Measurements from ENCODE around the gene ZNF536. TPM values are rescaled to one million over a fixed set of nuclear protein-coding genes. Genes with fewer than 3 reads are reported as not detected.

The ZNF536 gene
- total RNA-seq, 4 donors from 2014 or later: 1.3 to 12.4 (median 1.8) TPM

DNA sequence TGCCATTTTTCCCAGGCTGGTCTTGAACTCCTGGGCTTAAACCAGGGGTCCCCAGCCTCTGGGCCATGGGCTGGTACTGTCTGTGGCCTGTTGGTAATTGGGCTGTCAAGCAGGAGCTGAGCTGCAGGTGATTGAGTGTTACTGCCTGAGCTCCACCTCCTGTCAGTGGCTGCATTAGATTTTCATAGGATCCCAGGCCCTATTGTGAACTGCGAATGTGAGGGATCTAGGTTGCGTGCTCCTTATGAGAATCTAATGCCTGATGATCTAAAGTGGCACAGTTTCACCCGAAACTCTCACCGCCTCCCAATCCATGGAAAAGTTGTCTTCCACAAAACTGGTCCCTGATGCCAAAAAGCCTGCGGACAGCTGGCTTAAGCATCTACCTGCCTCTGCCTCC is 16.6 kb upstream of the ZNF536 start:
- Histone ChIP-seq H3K27ac (no peak overlapping the region), H3K27me3 (no peaks in the 10 kb centered on the region), H3K4me1 (no peaks in the 10 kb centered on the region), H3K4me3 (no peak overlapping the region), H3K9me3 (no peaks in the 10 kb centered on the region), H3K36me3 (no peaks in the 10 kb centered on the region)
- no peak for DNase-seq
- TF ChIP-seq, protein P1, sequence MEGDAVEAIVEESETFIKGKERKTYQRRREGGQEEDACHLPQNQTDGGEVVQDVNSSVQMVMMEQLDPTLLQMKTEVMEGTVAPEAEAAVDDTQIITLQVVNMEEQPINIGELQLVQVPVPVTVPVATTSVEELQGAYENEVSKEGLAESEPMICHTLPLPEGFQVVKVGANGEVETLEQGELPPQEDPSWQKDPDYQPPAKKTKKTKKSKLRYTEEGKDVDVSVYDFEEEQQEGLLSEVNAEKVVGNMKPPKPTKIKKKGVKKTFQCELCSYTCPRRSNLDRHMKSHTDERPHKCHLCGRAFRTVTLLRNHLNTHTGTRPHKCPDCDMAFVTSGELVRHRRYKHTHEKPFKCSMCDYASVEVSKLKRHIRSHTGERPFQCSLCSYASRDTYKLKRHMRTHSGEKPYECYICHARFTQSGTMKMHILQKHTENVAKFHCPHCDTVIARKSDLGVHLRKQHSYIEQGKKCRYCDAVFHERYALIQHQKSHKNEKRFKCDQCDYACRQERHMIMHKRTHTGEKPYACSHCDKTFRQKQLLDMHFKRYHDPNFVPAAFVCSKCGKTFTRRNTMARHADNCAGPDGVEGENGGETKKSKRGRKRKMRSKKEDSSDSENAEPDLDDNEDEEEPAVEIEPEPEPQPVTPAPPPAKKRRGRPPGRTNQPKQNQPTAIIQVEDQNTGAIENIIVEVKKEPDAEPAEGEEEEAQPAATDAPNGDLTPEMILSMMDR (IDR thresholded peaks at IDR 0.05): no peak
- no peak for TF ChIP-seq POLR2A (IDR thresholded peaks at IDR 0.05)

DNA sequence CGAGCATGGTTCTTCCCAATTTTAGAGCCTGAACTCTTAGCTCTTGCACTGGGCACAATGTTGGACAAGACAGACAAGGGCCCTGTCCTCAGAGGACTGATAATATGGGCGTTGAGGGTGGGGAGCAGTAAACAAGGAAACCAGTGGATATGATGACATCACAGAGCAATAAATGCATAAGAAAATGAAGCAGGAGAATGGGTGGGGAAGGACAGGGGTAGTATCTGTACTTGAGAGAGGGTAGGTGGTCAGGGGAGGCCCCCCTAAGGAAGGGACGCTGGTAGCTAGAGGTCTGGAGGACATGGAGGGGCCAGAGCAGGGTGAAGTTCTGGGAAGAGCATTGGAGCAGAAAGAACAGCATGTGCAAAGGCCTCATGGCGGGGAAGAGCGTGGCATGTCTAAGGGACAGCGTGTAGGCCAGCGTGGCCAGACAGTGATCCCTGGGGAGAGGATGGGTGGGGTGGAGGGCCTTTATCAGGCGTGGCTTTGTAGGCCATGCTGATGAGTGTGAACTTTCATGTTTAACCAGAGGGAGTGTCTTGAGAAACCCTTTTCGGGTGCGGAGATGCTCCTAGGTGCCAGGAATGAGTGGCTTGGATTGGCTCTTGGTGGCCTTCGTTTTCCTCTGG is 15.1 kb upstream of the ZNF536 start:
- no peaks in the 10 kb centered on the region for H3K36me3 ChIP-seq
- no peaks in the 10 kb centered on the region for H3K4me1 ChIP-seq

DNA sequence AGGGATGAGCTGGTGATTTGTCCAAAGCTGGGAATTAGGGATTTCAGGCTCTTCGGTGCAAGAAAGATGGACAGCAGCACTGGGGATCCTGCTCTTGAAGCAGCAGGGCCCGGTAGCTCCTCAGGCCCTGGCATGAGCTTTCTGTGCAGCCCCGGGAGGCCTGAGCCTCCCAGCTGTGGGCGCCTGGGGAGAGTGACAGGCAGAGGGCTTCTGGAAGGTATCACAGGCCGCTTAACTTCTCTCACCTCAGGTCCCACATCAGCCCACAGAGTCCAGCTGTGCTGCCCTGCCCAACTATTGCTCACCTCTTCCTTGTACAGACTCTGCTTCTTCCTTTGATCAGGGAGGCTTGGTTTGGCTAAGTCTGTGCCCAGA is 14.6 kb upstream of the ZNF536 start:
- Histone ChIP-seq H3K9me3 (no peaks in the 10 kb centered on the region), H3K4me3 (no peak overlapping the region), H3K36me3 (no peaks in the 10 kb centered on the region), H3K27me3 (no peaks in the 10 kb centered on the region), H3K4me1 (no peaks in the 10 kb centered on the region), H3K27ac (no peak overlapping the region)
- TF ChIP-seq POLR2A (IDR thresholded peaks at IDR 0.05): no peak
- TF ChIP-seq, protein P1 (IDR thresholded peaks at IDR 0.05): no peak
- no peak for DNase-seq

More for the DNA sequence above, 15.1 kb upstream of the ZNF536 start:
- H3K27me3 ChIP-seq: no peaks in the 10 kb centered on the region
- H3K4me3 ChIP-seq: no peak overlapping the region
- H3K9me3 ChIP-seq: no peaks in the 10 kb centered on the region
- no peak for DNase-seq
- TF ChIP-seq, protein P1 (IDR thresholded peaks at IDR 0.05): no peak
- no peak for TF ChIP-seq POLR2A (IDR thresholded peaks at IDR 0.05)
- no peak overlapping the region for H3K27ac ChIP-seq

DNA sequence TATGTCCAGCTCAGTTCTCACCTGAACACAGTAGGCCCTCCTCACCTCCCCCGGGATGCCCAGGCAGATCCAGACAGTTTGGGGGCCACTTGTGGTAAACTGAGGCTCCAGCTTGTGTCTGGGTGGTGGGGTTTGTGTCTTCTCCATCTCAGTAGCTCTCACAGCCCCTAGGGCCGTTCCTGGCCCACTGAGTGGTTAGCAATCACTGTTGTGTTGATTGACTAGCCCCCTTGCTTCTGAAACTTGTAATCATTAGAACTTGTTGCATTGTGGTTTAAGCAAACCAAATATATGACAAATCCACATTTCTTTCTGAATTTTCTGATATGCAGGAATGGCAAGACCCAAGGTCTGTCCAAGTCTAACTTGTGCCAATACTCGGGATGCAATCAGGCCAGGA is 13.9 kb upstream of the ZNF536 start:
- no peaks in the 10 kb centered on the region for H3K27me3 ChIP-seq
- H3K27ac ChIP-seq: no peak overlapping the region
- TF ChIP-seq, protein P1 (IDR thresholded peaks at IDR 0.05): no peak
- no peak for TF ChIP-seq POLR2A (IDR thresholded peaks at IDR 0.05)
- no peaks in the 10 kb centered on the region for H3K9me3 ChIP-seq
- no peak overlapping the region for H3K4me3 ChIP-seq
- H3K36me3 ChIP-seq: no peaks in the 10 kb centered on the region
- no peak for DNase-seq
- no peaks in the 10 kb centered on the region for H3K4me1 ChIP-seq

DNA sequence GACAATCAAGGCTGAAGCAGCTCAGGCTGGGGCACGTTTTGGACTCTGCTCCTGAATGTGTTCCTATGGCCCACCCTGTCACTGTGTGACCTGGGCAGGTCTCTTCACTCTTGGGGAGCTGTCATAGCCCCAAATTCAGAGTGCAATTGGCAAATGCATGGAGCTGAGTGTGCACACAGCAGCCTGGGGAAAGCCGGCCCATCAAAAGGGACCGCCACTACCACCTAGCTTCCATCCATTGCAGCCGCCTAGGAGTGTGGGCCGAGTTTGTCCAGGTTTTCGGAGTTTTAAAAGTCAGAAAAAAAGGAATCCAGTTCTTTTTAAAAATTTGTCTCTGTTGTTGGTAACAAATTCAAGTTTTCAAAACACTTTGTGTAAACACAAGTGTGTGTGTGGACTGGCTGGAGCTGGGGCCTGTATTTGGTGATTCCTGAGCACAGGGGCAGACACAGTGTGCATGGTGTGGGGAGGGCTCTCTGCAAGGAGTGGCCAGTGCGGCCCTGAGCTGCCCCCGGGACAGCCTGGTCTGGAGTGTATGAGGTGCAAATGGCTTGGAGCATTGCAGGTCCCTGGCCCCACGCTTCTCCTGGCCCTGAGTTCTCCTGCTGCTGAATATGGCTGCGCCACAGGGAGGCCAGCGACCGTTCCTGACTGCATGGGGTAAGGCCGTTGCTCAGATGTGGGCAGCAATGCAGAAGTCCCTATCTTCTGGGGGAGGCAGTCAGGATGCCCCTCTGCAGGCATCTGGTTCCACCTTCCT is 13.2 kb upstream of the ZNF536 start:
- H3K27me3 ChIP-seq: no peaks in the 10 kb centered on the region
- no peak for DNase-seq
- no peaks in the 10 kb centered on the region for H3K4me1 ChIP-seq
- no peak overlapping the region for H3K27ac ChIP-seq
- no peaks in the 10 kb centered on the region for H3K9me3 ChIP-seq
- TF ChIP-seq, protein P1 (IDR thresholded peaks at IDR 0.05): no peak
- TF ChIP-seq POLR2A (IDR thresholded peaks at IDR 0.05): no peak
- no peaks in the 10 kb centered on the region for H3K36me3 ChIP-seq
- no peak overlapping the region for H3K4me3 ChIP-seq

Data from Peyer's patch (tissue), 4 donors.